NCI-H69 (cell line): Measurements from ENCODE around the gene SLC16A10.
"Not testable (repeated sequence)": the region's sequence is repeated elsewhere in the genome, so short reads cannot be mapped to it uniquely, and the experiment has no call there.

ENCODE experiments used
- DNase-seq: peaks from one replicate; lab custom pipeline; 2025; lab: John Stamatoyannopoulos, UW

The SLC16A10 gene

GRCh38 chr6:111087871-111088667 lies 766 bp downstream of the SLC16A10 start:
- peak; percentile 41 for DNase-seq

- DNase-seq, result no peak
These were observed 1.3 kb downstream of the SLC16A10 start for GRCh38 chr6:111088668-111089003.

GRCh38 chr6:111090766-111091165 lies 3.5 kb downstream of the SLC16A10 start:
- DNase-seq, result no peak

- no peak for DNase-seq
These were observed 4.7 kb downstream of the SLC16A10 start for GRCh38 chr6:111091987-111092386.

GRCh38 chr6:111095488-111095887 lies 8.2 kb downstream of the SLC16A10 start:
- DNase-seq, result not testable (repeated sequence)

GRCh38 chr6:111096246-111096645 lies 8.9 kb downstream of the SLC16A10 start:
- peak; percentile 78 for DNase-seq

- DNase-seq, result no peak
These were observed 11.3 kb downstream of the SLC16A10 start for GRCh38 chr6:111098597-111098996.

GRCh38 chr6:111101987-111102386 lies 14.7 kb downstream of the SLC16A10 start:
- DNase-seq, result no peak

- DNase-seq, result peak; percentile 71
These were observed 18.3 kb downstream of the SLC16A10 start for GRCh38 chr6:111105578-111105977.

- no peak for DNase-seq
These were observed 20.3 kb downstream of the SLC16A10 start for GRCh38 chr6:111107589-111107988.

- DNase-seq, result no peak
These were observed 22.7 kb downstream of the SLC16A10 start for GRCh38 chr6:111110036-111110435.

GRCh38 chr6:111113336-111114086 lies 26.2 kb downstream of the SLC16A10 start:
- peak; percentile 11 for DNase-seq

- DNase-seq, result no peak
These were observed 26.8 kb downstream of the SLC16A10 start for GRCh38 chr6:111114087-111114443.

- no peak for DNase-seq
These were observed 27.2 kb downstream of the SLC16A10 start for GRCh38 chr6:111114482-111114881.

- no peak for DNase-seq
These were observed 31.5 kb downstream of the SLC16A10 start for GRCh38 chr6:111118826-111119225.

GRCh38 chr6:111119571-111120329 lies 32.4 kb downstream of the SLC16A10 start:
- no peak for DNase-seq

GRCh38 chr6:111121789-111122350 lies 34.6 kb downstream of the SLC16A10 start:
- no peak for DNase-seq

- DNase-seq, result peak; percentile 47
These were observed 35.4 kb downstream of the SLC16A10 start for GRCh38 chr6:111122458-111123286.

- DNase-seq, result no peak
These were observed 37.1 kb downstream of the SLC16A10 start for GRCh38 chr6:111124406-111124805.

- no peak for DNase-seq
These were observed 41.7 kb downstream of the SLC16A10 start for GRCh38 chr6:111129013-111129412.

GRCh38 chr6:111131018-111131417 lies 43.7 kb downstream of the SLC16A10 start:
- DNase-seq, result not testable (repeated sequence)
